Heart left ventricle (tissue), 13 donors: ENCODE data around the gene EXOC2.

Experiments
- POLR2A ChIP-seq, 2 donors: fragments of 450-650 bp; IDR thresholded peaks; one replicate each; pipeline ENCODE4 v1.6.1; 2017; ENCODE audit warnings: antibody characterized with exemption in 2 of 2, mild to moderate bottlenecking in 2 of 2, moderate library complexity in 2 of 2
- TF ChIP-seq, protein P1 (sequence below), 12 donors: fragments of 200-600 bp; sonication (generic) in 4 of 12; IDR thresholded peaks; one replicate each; pipeline versions ENCODE4 v1.5.0 to v1.8.0; 2018 to 2022; ENCODE audit warnings: antibody characterized with exemption in 12 of 12, mild to moderate bottlenecking in 5 of 12
- donor health status: ischemic (EF 13 %, LVEDD 7.1; RV severe dilation, severe dysfunction).
- donor health status: DM: no; HTN: yes; CAD: no.
- donor health status: DM: no; HTN: no; CAD: no.
- donor health status: ischemic (EF 25% LVEDD 6.9; RV normal size, moderate dysfunction).
- donor health status: ischemic (EF 25% LVEDD 5.7; RV mildly dilated, moderate dysfunction).
- donor health status: ischemic (EF 35%, LVEDD 5.7; RV mildly dilated, moderate dysfunction).
- donor health status: nonischemic (EF 11% LVEDD 7.7; RV severe dilation, severe dysfunction).
- donor health status: DM: yes; HTN: yes; CAD: no.
- donor health status: PGD.
- donor health status: ischemic (EF 29% LVEDD 5.4; RV normal size, mild dysfunction).
- donor health status: nonischemic (EF 23%, LVEDD 6.1; RV moderate dilation, normal function).

DNA sequence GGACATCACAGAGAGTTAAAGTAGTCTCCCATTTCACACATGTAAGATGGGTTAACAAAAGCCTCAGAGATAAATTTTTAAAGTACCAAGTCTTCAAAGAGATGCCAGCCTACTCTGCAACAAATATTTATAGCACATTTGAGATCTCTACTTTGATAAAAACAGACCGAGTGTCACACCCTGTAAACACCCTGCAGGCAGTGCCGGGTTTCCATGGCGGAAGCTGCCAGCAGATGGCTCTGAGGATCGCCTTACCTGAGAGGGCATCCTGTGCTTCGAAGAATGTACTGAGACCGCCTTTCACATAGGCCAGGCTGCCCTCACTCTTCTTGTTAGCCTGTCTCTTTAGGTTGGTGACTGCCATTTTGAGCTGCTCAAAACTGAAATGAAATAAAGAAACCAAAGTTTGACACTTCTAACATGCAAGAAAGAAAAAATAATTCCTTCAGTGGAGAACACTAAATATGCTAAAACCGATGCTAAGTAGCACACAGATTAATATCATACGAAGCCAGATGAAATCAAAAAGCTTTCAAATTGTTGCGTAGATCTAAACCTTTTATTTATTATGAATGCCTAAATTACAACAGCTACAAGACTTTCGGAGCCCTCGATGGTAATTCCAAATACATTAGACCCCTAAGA is 75.4 kb downstream of the EXOC2 start:
- TF ChIP-seq, protein P1, sequence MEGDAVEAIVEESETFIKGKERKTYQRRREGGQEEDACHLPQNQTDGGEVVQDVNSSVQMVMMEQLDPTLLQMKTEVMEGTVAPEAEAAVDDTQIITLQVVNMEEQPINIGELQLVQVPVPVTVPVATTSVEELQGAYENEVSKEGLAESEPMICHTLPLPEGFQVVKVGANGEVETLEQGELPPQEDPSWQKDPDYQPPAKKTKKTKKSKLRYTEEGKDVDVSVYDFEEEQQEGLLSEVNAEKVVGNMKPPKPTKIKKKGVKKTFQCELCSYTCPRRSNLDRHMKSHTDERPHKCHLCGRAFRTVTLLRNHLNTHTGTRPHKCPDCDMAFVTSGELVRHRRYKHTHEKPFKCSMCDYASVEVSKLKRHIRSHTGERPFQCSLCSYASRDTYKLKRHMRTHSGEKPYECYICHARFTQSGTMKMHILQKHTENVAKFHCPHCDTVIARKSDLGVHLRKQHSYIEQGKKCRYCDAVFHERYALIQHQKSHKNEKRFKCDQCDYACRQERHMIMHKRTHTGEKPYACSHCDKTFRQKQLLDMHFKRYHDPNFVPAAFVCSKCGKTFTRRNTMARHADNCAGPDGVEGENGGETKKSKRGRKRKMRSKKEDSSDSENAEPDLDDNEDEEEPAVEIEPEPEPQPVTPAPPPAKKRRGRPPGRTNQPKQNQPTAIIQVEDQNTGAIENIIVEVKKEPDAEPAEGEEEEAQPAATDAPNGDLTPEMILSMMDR (IDR thresholded peaks at IDR 0.05) = no peak
- no peak for TF ChIP-seq POLR2A (IDR thresholded peaks at IDR 0.05)
